Astrocyte of the spinal cord (primary cell): Measurements from ENCODE around the gene TMEM63B.

ENCODE experiments used
- DNase-seq: peaks from one replicate; pipeline ENCODE4 v3.0.0; 2011; ENCODE audit warnings: low read depth, low spot score
- H3K4me3 ChIP-seq: 2 replicates; pipeline ENCODE4 v1.5.1; 2011; ENCODE audit warnings: low read depth, mild to moderate bottlenecking, low read length, moderate library complexity
- CTCF ChIP-seq: IDR thresholded peaks from 2 replicates; pipeline ENCODE4 v1.5.1; 2012; ENCODE audit warnings: low read depth, mild to moderate bottlenecking, low read length, inconsistent platforms
- in situ Hi-C: cut with HindIII; loops from 2 replicates; pipeline ENCODE4 v1.10.0; 2017; ENCODE audit warnings: low sequenced_read_pairs

The TMEM63B gene

DNA sequence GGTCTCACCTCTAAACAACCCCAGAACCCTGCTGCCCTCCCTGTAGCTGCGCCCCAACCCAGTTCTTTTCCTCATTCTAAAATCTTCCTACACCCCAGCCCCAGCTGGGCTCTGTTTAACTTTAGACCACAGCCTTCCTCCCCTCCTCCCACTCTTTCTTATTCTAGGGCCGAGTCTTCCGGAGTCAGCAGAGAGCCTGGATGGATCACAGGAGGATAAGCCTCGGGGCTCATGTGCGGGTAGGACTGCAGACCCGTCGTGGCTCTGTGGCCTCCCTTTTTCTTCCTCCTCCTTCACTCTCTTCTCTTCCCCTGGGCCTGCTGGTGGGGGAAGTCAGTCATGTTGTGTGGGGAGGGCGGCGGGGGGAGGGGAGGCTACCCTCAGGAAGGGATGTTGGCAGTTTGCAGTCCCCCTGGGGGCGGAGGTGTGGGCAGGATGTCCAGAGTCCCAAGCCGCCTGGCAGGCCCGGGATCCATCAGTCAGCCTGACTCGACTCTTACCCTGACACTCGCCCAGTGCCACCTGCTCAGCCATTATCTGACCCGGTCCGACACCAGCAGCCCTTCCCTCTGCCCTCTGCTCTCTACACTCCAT is 39.3 kb downstream of the TMEM63B start:
- no peak overlapping the region for H3K4me3 ChIP-seq
- in situ Hi-C loops, result no loop called here
- no peak for DNase-seq
- no peak for TF ChIP-seq CTCF

DNA sequence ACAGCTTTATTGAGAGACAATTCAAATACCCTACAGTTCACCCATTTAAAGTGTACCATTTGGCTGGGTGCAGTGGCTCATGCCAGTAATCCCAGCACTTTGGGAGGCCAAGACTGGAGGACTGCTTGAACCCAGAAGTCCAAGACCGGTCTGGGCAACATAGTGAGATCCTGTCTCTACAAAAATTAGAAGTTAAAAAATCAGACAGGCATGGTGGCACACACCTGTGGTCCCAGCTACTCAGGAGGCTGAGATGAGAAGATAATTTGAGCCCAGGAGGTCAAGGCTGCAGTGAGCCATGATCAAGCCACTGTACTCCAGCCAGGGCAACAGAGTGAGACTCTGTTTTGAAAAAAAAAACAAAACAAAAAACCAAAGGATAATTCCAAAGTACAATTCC is 40.2 kb downstream of the TMEM63B start:
- in situ Hi-C loops, result no loop called here
- H3K4me3 ChIP-seq, result no peak overlapping the region
- no peak for TF ChIP-seq CTCF
- no peak for DNase-seq

- DNase-seq, result no peak
- no peak overlapping the region for H3K4me3 ChIP-seq
- in situ Hi-C loops, result no loop called here
- TF ChIP-seq CTCF, result no peak
Measured at GRCh38 chr6:44169154-44169553, 41.8 kb downstream of the TMEM63B start.

DNA sequence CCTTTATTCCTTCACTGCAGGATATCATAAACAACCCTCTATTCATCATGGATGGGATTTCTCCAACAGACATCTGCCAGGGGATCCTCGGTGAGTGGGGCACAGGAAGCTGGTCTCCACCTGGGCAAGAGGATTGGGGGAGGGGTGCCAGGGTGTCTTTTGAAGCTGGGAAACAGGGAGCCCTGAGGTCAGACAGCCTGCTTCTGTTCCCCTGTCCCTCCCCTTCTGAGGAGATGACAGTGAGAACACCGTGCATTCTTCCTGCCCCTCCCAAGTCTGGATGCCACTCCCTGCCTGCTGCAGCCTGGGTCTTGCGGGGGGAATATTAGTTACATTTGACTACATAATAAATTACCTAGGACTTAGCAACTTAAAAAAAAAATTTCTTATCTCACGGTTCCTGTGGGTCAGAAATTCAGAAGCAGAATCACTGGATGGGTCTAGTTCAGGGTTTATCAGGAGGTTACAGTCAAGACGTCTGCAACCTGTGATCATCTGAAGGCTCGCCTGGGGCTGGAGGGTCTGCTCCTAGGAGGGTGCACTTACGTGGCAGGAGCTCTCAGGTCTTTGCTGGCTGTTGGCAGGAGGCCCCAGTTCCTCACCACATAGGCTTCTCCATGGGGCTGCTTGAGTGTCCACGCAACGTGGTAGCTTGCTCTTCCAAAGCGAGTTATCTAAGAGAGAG is 42.7 kb downstream of the TMEM63B start:
- in situ Hi-C loops, result no loop called here
- no peak for DNase-seq

GRCh38 chr6:44171899-44172546 is 44.7 kb downstream of the TMEM63B start:
- no peak for DNase-seq
- in situ Hi-C loops, result no loop called here
- no peak overlapping the region for H3K4me3 ChIP-seq
- TF ChIP-seq CTCF, result no peak

More for the DNA sequence above, 42.7 kb downstream of the TMEM63B start:
- TF ChIP-seq CTCF, result no peak
- no peak overlapping the region for H3K4me3 ChIP-seq

GRCh38 chr6:44172731-44173500 is 45.6 kb downstream of the TMEM63B start:
- no peak overlapping the region for H3K4me3 ChIP-seq
- in situ Hi-C loops, result no loop called here
- peak; percentile 92 for TF ChIP-seq CTCF
- peak; percentile 73 for DNase-seq
